Lower leg skin (tissue), 4 donors: ENCODE results near the gene CRTC3. TPM values are rescaled to one million over a fixed set of nuclear protein-coding genes. Genes with fewer than 3 reads are reported as not detected.

Experiments used
- DNase-seq, 2 donors: peaks; one replicate each; pipeline ENCODE4 v3.0.0-alpha.2; 2019; ENCODE audit warnings: low spot score in 2 of 2
- H3K4me3 ChIP-seq: fragments of 200-600 bp; sonication (generic); 2 replicates; pipeline ENCODE4 v1.5.1; 2017; ENCODE audit warnings: mild to moderate bottlenecking, low read depth; ENCODE audit not compliant: poor library complexity, severe bottlenecking
- POLR2A ChIP-seq, 2 donors: fragments of 450-650 bp; IDR thresholded peaks; one replicate each; pipeline ENCODE4 v1.6.1; 2016 to 2017; ENCODE audit warnings: antibody characterized with exemption in 2 of 2, mild to moderate bottlenecking in 1 of 2, moderate library complexity in 1 of 2
- WGBS, 2 donors: methylation state at CpG; one replicate each; pipeline ENCODE4 v1.1.5; 2018; 5-methylcytosine and 5-hydroxymethylcytosine counted together
- intact Hi-C: fragments of 100-400 bp; cut with DNase I; formaldehyde crosslinking; loops from one replicate; pipeline ENCODE4 v1.15.0; 2023; ENCODE audit warnings: low total_unique reads
- total RNA-seq, 4 donors: library from RNA; depleted of rRNA; stranded (reverse); fragments of >200 nt; gene quantifications; one replicate each; pipeline ENCODE4 v1.1.0, GENCODE V29; 2016
- TF ChIP-seq, protein P1 (sequence below), 3 donors: fragments of 450-650 bp; IDR thresholded peaks; one replicate each; pipeline ENCODE4 v1.5.1; 2016; ENCODE audit warnings: antibody characterized with exemption in 3 of 3, mild to moderate bottlenecking in 3 of 3, moderate library complexity in 2 of 3

The CRTC3 gene
- total RNA-seq, 4 donors from 2014 or later, result 27.3 to 32.5 (median 28.9) TPM

DNA sequence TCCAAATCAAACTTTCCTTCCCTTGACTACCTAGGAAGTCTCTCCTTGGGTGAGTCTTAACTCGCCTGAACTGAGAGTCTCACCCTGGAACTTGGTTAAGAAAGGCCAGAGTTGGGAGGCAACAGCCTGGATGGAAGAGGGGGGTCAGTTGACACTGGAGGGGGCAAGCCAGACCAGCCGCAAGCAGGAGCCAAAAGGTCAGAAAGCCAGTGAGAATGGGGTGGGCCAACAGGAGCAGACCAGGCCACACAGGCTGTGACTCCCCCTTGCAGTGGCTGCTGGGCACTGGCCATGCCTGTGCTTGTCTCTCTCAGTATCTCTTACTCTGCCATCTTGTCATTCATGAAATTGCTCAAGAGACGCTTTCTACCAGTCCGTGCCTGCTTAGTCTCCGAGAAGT is 32.9 kb downstream of the CRTC3 start:
- DNase-seq, result no peak
- 86 to 87% methylated on average over 5 of the region's 5 CpGs for whole genome bisulfite sequencing, 2 donors
- no peak for TF ChIP-seq POLR2A (IDR thresholded peaks at IDR 0.05)
- TF ChIP-seq, protein P1, sequence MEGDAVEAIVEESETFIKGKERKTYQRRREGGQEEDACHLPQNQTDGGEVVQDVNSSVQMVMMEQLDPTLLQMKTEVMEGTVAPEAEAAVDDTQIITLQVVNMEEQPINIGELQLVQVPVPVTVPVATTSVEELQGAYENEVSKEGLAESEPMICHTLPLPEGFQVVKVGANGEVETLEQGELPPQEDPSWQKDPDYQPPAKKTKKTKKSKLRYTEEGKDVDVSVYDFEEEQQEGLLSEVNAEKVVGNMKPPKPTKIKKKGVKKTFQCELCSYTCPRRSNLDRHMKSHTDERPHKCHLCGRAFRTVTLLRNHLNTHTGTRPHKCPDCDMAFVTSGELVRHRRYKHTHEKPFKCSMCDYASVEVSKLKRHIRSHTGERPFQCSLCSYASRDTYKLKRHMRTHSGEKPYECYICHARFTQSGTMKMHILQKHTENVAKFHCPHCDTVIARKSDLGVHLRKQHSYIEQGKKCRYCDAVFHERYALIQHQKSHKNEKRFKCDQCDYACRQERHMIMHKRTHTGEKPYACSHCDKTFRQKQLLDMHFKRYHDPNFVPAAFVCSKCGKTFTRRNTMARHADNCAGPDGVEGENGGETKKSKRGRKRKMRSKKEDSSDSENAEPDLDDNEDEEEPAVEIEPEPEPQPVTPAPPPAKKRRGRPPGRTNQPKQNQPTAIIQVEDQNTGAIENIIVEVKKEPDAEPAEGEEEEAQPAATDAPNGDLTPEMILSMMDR (IDR thresholded peaks at IDR 0.05), result no peak
- H3K4me3 ChIP-seq, result no peak overlapping the region
- intact Hi-C loops, result no loop called here

DNA sequence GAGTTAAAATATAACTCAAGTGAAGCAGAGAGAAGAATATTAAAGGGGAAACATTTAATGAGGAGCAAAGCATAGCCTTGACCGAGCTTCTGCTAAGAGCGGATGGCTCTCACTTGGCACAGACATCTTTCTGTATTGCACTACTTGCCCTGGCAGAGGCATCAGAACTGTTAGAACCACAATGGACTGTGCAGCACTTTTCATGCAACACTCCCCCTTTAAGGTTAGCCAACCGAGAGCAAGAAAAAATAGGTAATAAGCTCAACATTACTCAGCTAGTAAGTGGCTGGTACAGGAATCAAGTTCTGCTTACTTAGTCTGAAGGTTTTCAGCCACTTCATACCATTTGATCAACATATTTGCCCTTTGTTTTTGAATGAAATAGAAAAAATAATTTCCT is 33.7 kb downstream of the CRTC3 start:
- TF ChIP-seq, protein P1 (IDR thresholded peaks at IDR 0.05), result no peak
- TF ChIP-seq POLR2A (IDR thresholded peaks at IDR 0.05), result no peak
- DNase-seq, result no peak
- intact Hi-C loops, result no loop called here
- no peak overlapping the region for H3K4me3 ChIP-seq
- 88 to 89% methylated on average over 3 of the region's 3 CpGs for WGBS, 2 donors

DNA sequence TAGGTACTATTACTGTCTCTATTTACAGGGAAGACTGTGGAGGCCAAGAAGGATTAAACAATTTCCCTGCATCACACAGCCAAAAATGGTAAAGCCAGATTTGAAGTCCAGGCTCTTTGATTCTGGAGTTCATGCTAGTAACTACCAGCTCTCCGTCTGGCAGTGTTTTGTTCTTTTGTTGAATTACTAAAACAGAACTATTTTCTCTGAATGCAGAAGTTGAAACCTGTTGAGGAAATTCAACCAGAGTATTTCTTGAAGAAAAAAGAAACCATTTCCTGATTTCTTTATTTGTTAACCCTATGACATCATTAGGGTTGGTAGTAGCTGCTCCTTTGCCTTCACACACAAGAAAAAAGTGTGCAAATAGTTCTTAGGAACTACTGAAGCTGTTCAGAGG is 34.3 kb downstream of the CRTC3 start:
- 80 to 90% methylated on average over 1 of the region's 1 CpG for WGBS, 2 donors
- DNase-seq, result no peak
- intact Hi-C loops, result no loop called here
- TF ChIP-seq, protein P1 (IDR thresholded peaks at IDR 0.05), result no peak
- TF ChIP-seq POLR2A (IDR thresholded peaks at IDR 0.05), result no peak
- no peak overlapping the region for H3K4me3 ChIP-seq

DNA sequence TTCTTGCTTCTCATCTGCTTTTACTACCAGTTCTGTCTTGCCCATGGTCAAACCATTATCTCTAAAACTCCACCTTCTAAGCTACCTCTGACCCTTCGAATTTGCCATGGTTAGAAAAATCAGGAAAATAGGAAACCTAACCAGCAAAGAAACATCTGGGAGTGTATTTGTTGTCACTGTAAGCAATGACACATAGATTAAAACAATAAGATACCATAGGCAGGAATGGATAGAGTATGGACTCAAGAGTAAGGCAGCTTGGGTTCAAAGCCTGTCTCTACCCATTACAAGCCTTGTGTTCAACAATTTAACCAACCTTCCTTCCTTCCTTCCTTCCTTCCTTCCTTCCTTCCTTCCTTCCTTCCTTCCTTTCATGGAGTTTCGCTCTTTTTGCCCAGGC is 34.9 kb downstream of the CRTC3 start:
- no peak for DNase-seq
- no peak for TF ChIP-seq POLR2A (IDR thresholded peaks at IDR 0.05)
- TF ChIP-seq, protein P1 (IDR thresholded peaks at IDR 0.05), result no peak
- intact Hi-C loops, result no loop called here
- H3K4me3 ChIP-seq, result no peak overlapping the region
- 88 to 89% methylated on average over 2 of the region's 2 CpGs for WGBS, 2 donors

DNA sequence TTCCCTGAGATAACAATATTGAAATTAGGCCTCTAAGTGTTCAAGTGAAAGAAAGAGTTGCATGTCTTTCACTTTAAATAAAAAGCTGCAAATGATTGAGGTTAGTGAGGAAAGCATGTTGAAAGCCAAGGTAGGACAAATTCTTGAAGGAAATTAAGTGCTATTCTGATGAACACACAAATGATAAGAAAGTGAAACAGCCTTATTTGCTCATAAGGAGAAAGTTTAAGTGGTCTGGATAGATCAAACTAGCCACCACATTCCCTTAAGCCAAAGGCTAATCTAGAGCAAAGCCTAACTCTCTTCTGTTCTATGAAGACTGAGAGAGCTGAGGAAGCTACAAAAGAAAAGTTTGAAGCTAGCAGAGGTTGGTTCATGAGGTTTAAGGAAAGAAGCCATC is 36.1 kb downstream of the CRTC3 start:
- intact Hi-C loops, result no loop called here
- no peak for DNase-seq
- H3K4me3 ChIP-seq, result no peak overlapping the region
- TF ChIP-seq POLR2A (IDR thresholded peaks at IDR 0.05), result no peak
- TF ChIP-seq, protein P1 (IDR thresholded peaks at IDR 0.05), result no peak

DNA sequence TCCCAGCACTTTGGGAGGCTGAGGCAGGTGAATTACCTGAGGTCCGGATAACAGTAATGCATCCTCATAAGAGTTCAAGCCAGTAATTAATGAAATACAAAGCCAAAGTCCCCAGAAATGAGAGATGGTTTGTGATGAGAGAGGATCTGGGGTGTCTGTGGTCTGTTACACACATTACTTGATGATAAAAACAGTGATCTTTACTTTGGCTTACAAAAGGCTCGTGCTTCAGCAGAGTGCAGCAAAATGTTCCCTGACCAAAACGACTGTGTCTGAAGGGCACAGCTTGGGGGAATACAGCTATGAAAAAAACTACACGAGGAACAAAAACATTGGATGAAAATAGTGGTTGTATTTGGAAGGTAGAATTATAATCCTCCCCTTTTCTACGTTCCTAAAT is 40.9 kb downstream of the CRTC3 start:
- TF ChIP-seq POLR2A (IDR thresholded peaks at IDR 0.05), result no peak
- DNase-seq, result no peak
- H3K4me3 ChIP-seq, result no peak overlapping the region
- intact Hi-C loops, result no loop called here
- 44 to 48% methylated on average over 5 of the region's 5 CpGs for WGBS, 2 donors
